GM23338 (cell line): ENCODE data around the gene RNF152. TPM values are rescaled to one million over a fixed set of nuclear protein-coding genes. Genes with fewer than 3 reads are reported as not detected.

Experiments
- ATAC-seq: fragments of 200-7000 bp; cut with Tn5 transposase; 3 replicates; pipeline ENCODE4 v1.9.1; 2020
- DNase-seq: peaks from one replicate; pipeline ENCODE4 v3.0.0-alpha.2; 2015; ENCODE audit warnings: low spot score
- H2AFZ ChIP-seq: fragments of 200-600 bp; sonication (generic); 2 replicates; pipeline ENCODE4 v1.8.0; 2016; ENCODE audit warnings: antibody characterized with exemption, mild to moderate bottlenecking, moderate library complexity
- H3F3A ChIP-seq: fragments of 200-600 bp; sonication (generic); replicated peaks from 2 replicates; pipeline ENCODE4 v1.8.0; 2017; ENCODE audit warnings: antibody characterized with exemption, mixed run types, low read depth
- H3K27ac ChIP-seq: fragments of 200-600 bp; sonication (generic); 2 replicates; pipeline ENCODE4 v1.6.1; 2016; ENCODE audit warnings: low read depth
- H3K27me3 ChIP-seq: fragments of 200-600 bp; sonication (generic); 2 replicates; pipeline ENCODE4 v1.8.0; 2016; ENCODE audit warnings: mild to moderate bottlenecking, mixed run types, moderate library complexity; ENCODE audit not compliant: insufficient read depth
- H3K36me3 ChIP-seq: fragments of 200-600 bp; sonication (generic); 2 replicates; pipeline ENCODE4 v1.8.0; 2016; ENCODE audit warnings: mild to moderate bottlenecking; ENCODE audit not compliant: insufficient read depth
- H3K4me1 ChIP-seq: fragments of 200-600 bp; sonication (generic); 2 replicates; pipeline ENCODE4 v1.8.0; 2016; ENCODE audit warnings: mild to moderate bottlenecking, moderate library complexity; ENCODE audit not compliant: insufficient read depth
- H3K4me2 ChIP-seq: fragments of 200-600 bp; sonication (generic); 2 replicates; pipeline ENCODE4 v1.7.1; 2017; ENCODE audit warnings: mixed run types
- H3K4me3 ChIP-seq: fragments of 200-600 bp; sonication (generic); 2 replicates; pipeline ENCODE4 v1.6.1; 2016; ENCODE audit warnings: mixed run types
- H3K79me2 ChIP-seq: fragments of 200-600 bp; sonication (generic); replicated peaks from 2 replicates; pipeline ENCODE4 v1.8.0; 2017; ENCODE audit warnings: mild to moderate bottlenecking; ENCODE audit not compliant: insufficient read depth
- H3K9me2 ChIP-seq: fragments of 200-600 bp; sonication (generic); 2 replicates; pipeline ENCODE4 v1.8.0; 2017; ENCODE audit not compliant: insufficient read depth
- H4K20me1 ChIP-seq: fragments of 200-600 bp; sonication (generic); replicated peaks from 2 replicates; pipeline ENCODE4 v1.8.0; 2017; ENCODE audit warnings: mild to moderate bottlenecking; ENCODE audit not compliant: insufficient read depth
- H3K27ac Mint-ChIP-seq: 2 replicates; pipeline ENCODE4 v1.8.0; 2020; ENCODE audit warnings: inconsistent platforms, mild to moderate bottlenecking, moderate library complexity, mixed read lengths
- H3K27me3 Mint-ChIP-seq: 3 replicates; pipeline ENCODE4 v1.8.0; 2022; ENCODE audit warnings: low read depth, mild to moderate bottlenecking, moderate library complexity, mixed read lengths, inconsistent platforms; ENCODE audit not compliant: insufficient read depth, poor library complexity
- H3K36me3 Mint-ChIP-seq: 3 replicates; pipeline ENCODE4 v1.8.0; 2021; ENCODE audit warnings: low read depth, mild to moderate bottlenecking, inconsistent platforms, moderate library complexity, mixed read lengths
- H3K4me1 Mint-ChIP-seq: 3 replicates; pipeline ENCODE4 v1.8.0; 2020; ENCODE audit warnings: mild to moderate bottlenecking, inconsistent platforms, mixed read lengths
- H3K4me3 Mint-ChIP-seq: 3 replicates; pipeline ENCODE4 v1.8.0; 2021; ENCODE audit warnings: moderate library complexity, mild to moderate bottlenecking, inconsistent platforms, mixed read lengths
- H3K9me3 Mint-ChIP-seq: 3 replicates; pipeline ENCODE4 v1.8.0; 2020; ENCODE audit warnings: moderate library complexity, mild to moderate bottlenecking, inconsistent platforms, mixed read lengths
- CREB1 ChIP-seq: fragments of 250-450 bp; sonication (Bioruptor Pico); IDR thresholded peaks from 2 replicates; pipeline ENCODE4 v1.5.0; 2020; ENCODE audit warnings: low read depth, mild to moderate bottlenecking, moderate library complexity
- CTCF ChIP-seq, 2 experiments: fragments of 200-600 bp in 1 of 2; sonication (generic) in 1 of 2; conservative IDR thresholded peaks; 2 replicates each; pipeline versions ENCODE4 v1.5.1 to v1.6.1; 2016 to 2017; ENCODE audit warnings: antibody characterized with exemption in 2 of 2, low read depth in 2 of 2, mild to moderate bottlenecking in 2 of 2, moderate library complexity in 1 of 2
- EZH2 ChIP-seq: fragments of 200-600 bp; sonication (generic); IDR thresholded peaks from one replicate; pipeline ENCODE4 v1.8.0; 2017; ENCODE audit warnings: antibody characterized with exemption, mild to moderate bottlenecking, low read depth; ENCODE audit not compliant: unreplicated experiment
- EZH2phosphoT487 ChIP-seq: fragments of 200-600 bp; sonication (generic); IDR thresholded peaks from one replicate; pipeline ENCODE4 v1.8.1; 2018; ENCODE audit warnings: antibody characterized with exemption; ENCODE audit not compliant: unreplicated experiment
- JUNB ChIP-seq: IDR thresholded peaks from one replicate; pipeline ENCODE4 v1.6.1; 2016; ENCODE audit warnings: antibody characterized with exemption; ENCODE audit not compliant: unreplicated experiment
- NANOG ChIP-seq: IDR thresholded peaks from 2 replicates; pipeline ENCODE4 v1.6.1; 2016; ENCODE audit warnings: antibody characterized with exemption, borderline replicate concordance
- POLR2AphosphoS5 ChIP-seq: IDR thresholded peaks from 2 replicates; pipeline ENCODE4 v1.6.1; 2016; ENCODE audit warnings: antibody characterized with exemption, low read depth
- STAT1 ChIP-seq: IDR thresholded peaks from one replicate; pipeline ENCODE4 v1.6.1; 2016; ENCODE audit warnings: antibody characterized with exemption; ENCODE audit not compliant: unreplicated experiment
- ZNF114 ChIP-seq: fragments of 250-450 bp; sonication (Bioruptor Pico); IDR thresholded peaks from 2 replicates; pipeline ENCODE4 v1.5.0; 2020; ENCODE audit warnings: mild to moderate bottlenecking, moderate library complexity
- ZNF331 ChIP-seq: fragments of 250-450 bp; sonication (Bioruptor Pico); IDR thresholded peaks from 2 replicates; pipeline ENCODE4 v1.5.0; 2020; ENCODE audit warnings: low read depth, mild to moderate bottlenecking, moderate library complexity
- polyA plus RNA-seq: library from polyadenylated mRNA; unstranded; fragments of >200 nt; fragmentation: Nextera tagmentation; extraction: Ambion mirVana; gene quantifications from 2 replicates; pipeline ENCODE4 v1.2.1, GENCODE V29; 2016
- total RNA-seq: library from RNA; depleted of rRNA; stranded (reverse); fragments of >200 nt; shearing (Covaris generic); gene quantifications from 2 replicates; pipeline ENCODE4 v1.2.3, GENCODE V29; 2014
- TF ChIP-seq, protein P1 (sequence below): IDR thresholded peaks from 2 replicates; pipeline ENCODE4 v1.6.1; 2016; ENCODE audit warnings: antibody characterized with exemption
- TF ChIP-seq, protein P2 (sequence below): fragments of 250-450 bp; sonication (Bioruptor Pico); IDR thresholded peaks from 2 replicates; pipeline ENCODE4 v1.5.0; 2020; ENCODE audit warnings: mild to moderate bottlenecking, moderate library complexity
- TF ChIP-seq, protein P3 (sequence below): IDR thresholded peaks from one replicate; pipeline ENCODE4 v1.6.1; 2018; ENCODE audit warnings: antibody characterized with exemption; ENCODE audit not compliant: unreplicated experiment

RNF152 gene
- total and polyA plus RNA-seq, 2 experiments from 2014 or later = 1.2 to 2.9 TPM

- H3K4me2 ChIP-seq = no peak overlapping the region
- H3K9me3 Mint-ChIP-seq = no peaks in the 10 kb centered on the region
- no peak overlapping the region for H3K27ac ChIP-seq
- ATAC-seq (no peak), DNase-seq (no peak)
- no peak overlapping the region for H2AFZ ChIP-seq
- H3K27ac Mint-ChIP-seq = no peak overlapping the region
- no peaks in the 10 kb centered on the region for H3K27me3 ChIP-seq
- peaks cover 5% of the 10 kb centered on the region for H3K27me3 Mint-ChIP-seq
- H3K9me2 ChIP-seq = peaks cover 3% of the 10 kb centered on the region; the same call in 1 of the 2 replicates
- no peaks in the 10 kb centered on the region for H3K4me1 ChIP-seq
- no peaks in the 10 kb centered on the region; the same call in 1 of the 2 replicates for H3K36me3 ChIP-seq
- H3K4me1 Mint-ChIP-seq = peaks cover 7% of the 10 kb centered on the region; the same call in 2 of the 3 replicates
- no peaks in the 10 kb centered on the region for H3F3A ChIP-seq
- TF ChIP-seq EZH2 (no peak), POLR2AphosphoS5 (no peak), EZH2phosphoT487 (no peak), CTCF (conservative IDR thresholded peaks at IDR 0.05; ENCODE audit: low read depth in 2 of 2) (no peak), CREB1 (no peak), STAT1 (no peak), ZNF114 (CRISPR knock-in tag) (no peak), NANOG (no peak), JUNB (no peak), ZNF331 (CRISPR knock-in tag) (no peak)
- TF ChIP-seq, protein P1, sequence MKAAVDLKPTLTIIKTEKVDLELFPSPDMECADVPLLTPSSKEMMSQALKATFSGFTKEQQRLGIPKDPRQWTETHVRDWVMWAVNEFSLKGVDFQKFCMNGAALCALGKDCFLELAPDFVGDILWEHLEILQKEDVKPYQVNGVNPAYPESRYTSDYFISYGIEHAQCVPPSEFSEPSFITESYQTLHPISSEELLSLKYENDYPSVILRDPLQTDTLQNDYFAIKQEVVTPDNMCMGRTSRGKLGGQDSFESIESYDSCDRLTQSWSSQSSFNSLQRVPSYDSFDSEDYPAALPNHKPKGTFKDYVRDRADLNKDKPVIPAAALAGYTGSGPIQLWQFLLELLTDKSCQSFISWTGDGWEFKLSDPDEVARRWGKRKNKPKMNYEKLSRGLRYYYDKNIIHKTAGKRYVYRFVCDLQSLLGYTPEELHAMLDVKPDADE = no peak
- TF ChIP-seq, protein P2, sequence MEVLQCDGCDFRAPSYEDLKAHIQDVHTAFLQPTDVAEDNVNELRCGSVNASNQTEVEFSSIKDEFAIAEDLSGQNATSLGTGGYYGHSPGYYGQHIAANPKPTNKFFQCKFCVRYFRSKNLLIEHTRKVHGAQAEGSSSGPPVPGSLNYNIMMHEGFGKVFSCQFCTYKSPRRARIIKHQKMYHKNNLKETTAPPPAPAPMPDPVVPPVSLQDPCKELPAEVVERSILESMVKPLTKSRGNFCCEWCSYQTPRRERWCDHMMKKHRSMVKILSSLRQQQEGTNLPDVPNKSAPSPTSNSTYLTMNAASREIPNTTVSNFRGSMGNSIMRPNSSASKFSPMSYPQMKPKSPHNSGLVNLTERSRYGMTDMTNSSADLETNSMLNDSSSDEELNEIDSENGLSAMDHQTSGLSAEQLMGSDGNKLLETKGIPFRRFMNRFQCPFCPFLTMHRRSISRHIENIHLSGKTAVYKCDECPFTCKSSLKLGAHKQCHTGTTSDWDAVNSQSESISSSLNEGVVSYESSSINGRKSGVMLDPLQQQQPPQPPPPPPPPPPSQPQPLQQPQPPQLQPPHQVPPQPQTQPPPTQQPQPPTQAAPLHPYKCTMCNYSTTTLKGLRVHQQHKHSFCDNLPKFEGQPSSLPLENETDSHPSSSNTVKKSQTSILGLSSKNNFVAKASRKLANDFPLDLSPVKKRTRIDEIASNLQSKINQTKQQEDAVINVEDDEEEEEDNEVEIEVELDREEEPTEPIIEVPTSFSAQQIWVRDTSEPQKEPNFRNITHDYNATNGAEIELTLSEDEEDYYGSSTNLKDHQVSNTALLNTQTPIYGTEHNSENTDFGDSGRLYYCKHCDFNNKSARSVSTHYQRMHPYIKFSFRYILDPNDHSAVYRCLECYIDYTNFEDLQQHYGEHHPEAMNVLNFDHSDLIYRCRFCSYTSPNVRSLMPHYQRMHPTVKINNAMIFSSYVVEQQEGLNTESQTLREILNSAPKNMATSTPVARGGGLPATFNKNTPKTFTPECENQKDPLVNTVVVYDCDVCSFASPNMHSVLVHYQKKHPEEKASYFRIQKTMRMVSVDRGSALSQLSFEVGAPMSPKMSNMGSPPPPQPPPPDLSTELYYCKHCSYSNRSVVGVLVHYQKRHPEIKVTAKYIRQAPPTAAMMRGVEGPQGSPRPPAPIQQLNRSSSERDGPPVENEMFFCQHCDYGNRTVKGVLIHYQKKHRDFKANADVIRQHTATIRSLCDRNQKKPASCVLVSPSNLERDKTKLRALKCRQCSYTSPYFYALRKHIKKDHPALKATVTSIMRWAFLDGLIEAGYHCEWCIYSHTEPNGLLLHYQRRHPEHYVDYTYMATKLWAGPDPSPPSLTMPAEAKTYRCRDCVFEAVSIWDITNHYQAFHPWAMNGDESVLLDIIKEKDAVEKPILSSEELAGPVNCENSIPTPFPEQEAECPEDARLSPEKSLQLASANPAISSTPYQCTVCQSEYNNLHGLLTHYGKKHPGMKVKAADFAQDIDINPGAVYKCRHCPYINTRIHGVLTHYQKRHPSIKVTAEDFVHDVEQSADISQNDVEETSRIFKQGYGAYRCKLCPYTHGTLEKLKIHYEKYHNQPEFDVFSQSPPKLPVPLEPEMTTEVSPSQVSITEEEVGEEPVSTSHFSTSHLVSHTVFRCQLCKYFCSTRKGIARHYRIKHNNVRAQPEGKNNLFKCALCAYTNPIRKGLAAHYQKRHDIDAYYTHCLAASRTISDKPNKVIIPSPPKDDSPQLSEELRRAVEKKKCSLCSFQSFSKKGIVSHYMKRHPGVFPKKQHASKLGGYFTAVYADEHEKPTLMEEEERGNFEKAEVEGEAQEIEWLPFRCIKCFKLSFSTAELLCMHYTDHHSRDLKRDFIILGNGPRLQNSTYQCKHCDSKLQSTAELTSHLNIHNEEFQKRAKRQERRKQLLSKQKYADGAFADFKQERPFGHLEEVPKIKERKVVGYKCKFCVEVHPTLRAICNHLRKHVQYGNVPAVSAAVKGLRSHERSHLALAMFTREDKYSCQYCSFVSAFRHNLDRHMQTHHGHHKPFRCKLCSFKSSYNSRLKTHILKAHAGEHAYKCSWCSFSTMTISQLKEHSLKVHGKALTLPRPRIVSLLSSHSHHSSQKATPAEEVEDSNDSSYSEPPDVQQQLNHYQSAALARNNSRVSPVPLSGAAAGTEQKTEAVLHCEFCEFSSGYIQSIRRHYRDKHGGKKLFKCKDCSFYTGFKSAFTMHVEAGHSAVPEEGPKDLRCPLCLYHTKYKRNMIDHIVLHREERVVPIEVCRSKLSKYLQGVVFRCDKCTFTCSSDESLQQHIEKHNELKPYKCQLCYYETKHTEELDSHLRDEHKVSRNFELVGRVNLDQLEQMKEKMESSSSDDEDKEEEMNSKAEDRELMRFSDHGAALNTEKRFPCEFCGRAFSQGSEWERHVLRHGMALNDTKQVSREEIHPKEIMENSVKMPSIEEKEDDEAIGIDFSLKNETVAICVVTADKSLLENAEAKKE (CRISPR knock-in tag) = no peak
- TF ChIP-seq, protein P3, sequence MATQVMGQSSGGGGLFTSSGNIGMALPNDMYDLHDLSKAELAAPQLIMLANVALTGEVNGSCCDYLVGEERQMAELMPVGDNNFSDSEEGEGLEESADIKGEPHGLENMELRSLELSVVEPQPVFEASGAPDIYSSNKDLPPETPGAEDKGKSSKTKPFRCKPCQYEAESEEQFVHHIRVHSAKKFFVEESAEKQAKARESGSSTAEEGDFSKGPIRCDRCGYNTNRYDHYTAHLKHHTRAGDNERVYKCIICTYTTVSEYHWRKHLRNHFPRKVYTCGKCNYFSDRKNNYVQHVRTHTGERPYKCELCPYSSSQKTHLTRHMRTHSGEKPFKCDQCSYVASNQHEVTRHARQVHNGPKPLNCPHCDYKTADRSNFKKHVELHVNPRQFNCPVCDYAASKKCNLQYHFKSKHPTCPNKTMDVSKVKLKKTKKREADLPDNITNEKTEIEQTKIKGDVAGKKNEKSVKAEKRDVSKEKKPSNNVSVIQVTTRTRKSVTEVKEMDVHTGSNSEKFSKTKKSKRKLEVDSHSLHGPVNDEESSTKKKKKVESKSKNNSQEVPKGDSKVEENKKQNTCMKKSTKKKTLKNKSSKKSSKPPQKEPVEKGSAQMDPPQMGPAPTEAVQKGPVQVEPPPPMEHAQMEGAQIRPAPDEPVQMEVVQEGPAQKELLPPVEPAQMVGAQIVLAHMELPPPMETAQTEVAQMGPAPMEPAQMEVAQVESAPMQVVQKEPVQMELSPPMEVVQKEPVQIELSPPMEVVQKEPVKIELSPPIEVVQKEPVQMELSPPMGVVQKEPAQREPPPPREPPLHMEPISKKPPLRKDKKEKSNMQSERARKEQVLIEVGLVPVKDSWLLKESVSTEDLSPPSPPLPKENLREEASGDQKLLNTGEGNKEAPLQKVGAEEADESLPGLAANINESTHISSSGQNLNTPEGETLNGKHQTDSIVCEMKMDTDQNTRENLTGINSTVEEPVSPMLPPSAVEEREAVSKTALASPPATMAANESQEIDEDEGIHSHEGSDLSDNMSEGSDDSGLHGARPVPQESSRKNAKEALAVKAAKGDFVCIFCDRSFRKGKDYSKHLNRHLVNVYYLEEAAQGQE = no peak
- no peak overlapping the region for H3K4me3 ChIP-seq
- H3K79me2 ChIP-seq = no peaks in the 10 kb centered on the region
- H3K36me3 Mint-ChIP-seq = peaks cover 3% of the 10 kb centered on the region; the same call in 1 of the 3 replicates
- no peak overlapping the region for H3K4me3 Mint-ChIP-seq
- H4K20me1 ChIP-seq = no peaks in the 10 kb centered on the region
Measured at GRCh38 chr18:61870151-61870550, 22.7 kb downstream of the RNF152 start.
